ENCODE measurements around the gene CACNA2D1. TPM values are rescaled to one million over a fixed set of nuclear protein-coding genes. Genes with fewer than 3 reads are reported as not detected.

Gene CACNA2D1
- total and polyA plus RNA-seq, 8 donors = 0.79 to 5.0 (median 2.1) TPM

GRCh38 chr7:82051601-82052000 is 392.0 kb downstream of the CACNA2D1 start:
- 36 to 38% methylated on average over 2 of the region's 2 CpGs for WGBS, 2 donors
- FAIRE-seq = no peak
- no peak for DNase-seq
- H3K27ac ChIP-seq = no peak overlapping the region
- H3K9me3 ChIP-seq = no peaks in the 10 kb centered on the region
- no peak for ATAC-seq
- H3K4me1 ChIP-seq = no peaks in the 10 kb centered on the region
- intact Hi-C loops (cut with DNase I) = no loop called here
- peaks cover 0 to 1% (median 0%) of the 10 kb centered on the region in 4 donors for H3K27me3 ChIP-seq
- H3K36me3 ChIP-seq = no peaks in the 10 kb centered on the region
- H3K4me3 ChIP-seq = no peak overlapping the region
- TF ChIP-seq, protein P1, sequence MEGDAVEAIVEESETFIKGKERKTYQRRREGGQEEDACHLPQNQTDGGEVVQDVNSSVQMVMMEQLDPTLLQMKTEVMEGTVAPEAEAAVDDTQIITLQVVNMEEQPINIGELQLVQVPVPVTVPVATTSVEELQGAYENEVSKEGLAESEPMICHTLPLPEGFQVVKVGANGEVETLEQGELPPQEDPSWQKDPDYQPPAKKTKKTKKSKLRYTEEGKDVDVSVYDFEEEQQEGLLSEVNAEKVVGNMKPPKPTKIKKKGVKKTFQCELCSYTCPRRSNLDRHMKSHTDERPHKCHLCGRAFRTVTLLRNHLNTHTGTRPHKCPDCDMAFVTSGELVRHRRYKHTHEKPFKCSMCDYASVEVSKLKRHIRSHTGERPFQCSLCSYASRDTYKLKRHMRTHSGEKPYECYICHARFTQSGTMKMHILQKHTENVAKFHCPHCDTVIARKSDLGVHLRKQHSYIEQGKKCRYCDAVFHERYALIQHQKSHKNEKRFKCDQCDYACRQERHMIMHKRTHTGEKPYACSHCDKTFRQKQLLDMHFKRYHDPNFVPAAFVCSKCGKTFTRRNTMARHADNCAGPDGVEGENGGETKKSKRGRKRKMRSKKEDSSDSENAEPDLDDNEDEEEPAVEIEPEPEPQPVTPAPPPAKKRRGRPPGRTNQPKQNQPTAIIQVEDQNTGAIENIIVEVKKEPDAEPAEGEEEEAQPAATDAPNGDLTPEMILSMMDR (IDR thresholded peaks at IDR 0.05) = no peak

DNA sequence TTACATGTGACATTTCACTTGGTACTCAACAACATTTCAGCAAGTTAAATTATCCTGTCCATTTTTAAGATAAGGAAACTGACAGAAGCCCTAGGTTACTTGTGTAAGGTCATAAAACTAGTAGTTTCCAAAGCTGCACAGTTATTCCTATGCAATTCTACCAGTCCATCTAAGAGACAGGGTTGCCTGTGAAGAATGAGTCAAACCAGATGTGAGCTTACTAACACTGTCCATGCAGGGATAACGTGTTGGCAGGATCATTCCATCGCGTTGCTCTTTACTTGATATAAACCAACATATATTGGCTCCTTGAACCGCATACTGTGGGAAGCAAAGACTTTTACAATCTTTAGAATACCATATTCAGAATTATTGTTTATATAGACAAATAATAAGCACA is 392.8 kb downstream of the CACNA2D1 start:
- H3K36me3 ChIP-seq = no peaks in the 10 kb centered on the region
- ATAC-seq (no peak), FAIRE-seq (peak; percentile 5), DNase-seq (no peak)
- 56 to 73% methylated on average over 4 of the region's 4 CpGs for WGBS, 2 donors
- H3K4me1 ChIP-seq = no peaks in the 10 kb centered on the region
- H3K4me3 ChIP-seq = no peak overlapping the region
- TF ChIP-seq, protein P1 (IDR thresholded peaks at IDR 0.05) = no peak
- H3K27me3 ChIP-seq = peaks cover 0 to 5% (median 0%) of the 10 kb centered on the region in 4 donors
- intact Hi-C loops (cut with DNase I) = no loop called here
- no peaks in the 10 kb centered on the region for H3K9me3 ChIP-seq
- no peak overlapping the region for H3K27ac ChIP-seq

DNA sequence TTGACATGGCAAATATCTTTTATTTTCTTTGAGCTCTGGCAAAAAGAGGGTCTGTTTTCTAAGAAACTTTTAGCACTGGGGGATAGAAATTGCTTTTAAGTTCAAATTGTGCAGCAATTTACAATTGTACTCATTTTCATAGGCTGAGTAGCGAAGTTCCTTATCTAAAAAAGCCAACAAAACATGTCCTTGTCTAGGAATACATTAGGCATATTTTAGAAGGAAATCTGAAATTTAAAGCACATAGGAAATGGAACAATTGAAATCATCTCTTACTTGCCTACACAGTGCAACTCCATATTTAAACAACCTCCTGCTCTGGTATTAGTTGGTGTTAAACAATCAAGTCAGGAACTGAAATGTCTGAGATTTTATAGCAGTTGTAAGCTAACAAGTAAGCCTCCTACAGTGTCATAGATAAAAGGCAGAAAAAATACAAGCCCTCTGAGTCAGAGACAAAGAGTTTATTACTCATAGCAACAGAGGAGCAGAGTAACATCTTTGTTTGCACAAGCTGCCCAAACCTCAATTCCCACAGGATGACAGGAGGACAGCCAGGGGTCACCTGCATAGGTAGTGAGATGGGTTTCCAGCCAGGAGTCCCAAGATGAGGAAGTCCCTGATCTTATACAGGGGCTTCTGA is 393.6 kb downstream of the CACNA2D1 start:
- FAIRE-seq (peak; percentile 77), DNase-seq (no peak), ATAC-seq (peak in 3 of 4 donors; percentile 18 to 70 (median 64))
- peaks cover 0 to 11% (median 0%) of the 10 kb centered on the region in 4 donors for H3K27me3 ChIP-seq
- no peaks in the 10 kb centered on the region for H3K9me3 ChIP-seq
- no peaks in the 10 kb centered on the region for H3K4me1 ChIP-seq
- intact Hi-C loops (cut with DNase I) = loop anchor here in 1 of 3 donors (10.0 kb wide), 1 partner anchor 525 kb away; no protein-coding TSS in a partner anchor
- TF ChIP-seq, protein P1 (IDR thresholded peaks at IDR 0.05) = no peak
- 67 to 73% methylated on average over 1 of the region's 1 CpG for WGBS, 2 donors
- H3K36me3 ChIP-seq = no peaks in the 10 kb centered on the region
- no peak overlapping the region for H3K4me3 ChIP-seq
- no peak overlapping the region for H3K27ac ChIP-seq

DNA sequence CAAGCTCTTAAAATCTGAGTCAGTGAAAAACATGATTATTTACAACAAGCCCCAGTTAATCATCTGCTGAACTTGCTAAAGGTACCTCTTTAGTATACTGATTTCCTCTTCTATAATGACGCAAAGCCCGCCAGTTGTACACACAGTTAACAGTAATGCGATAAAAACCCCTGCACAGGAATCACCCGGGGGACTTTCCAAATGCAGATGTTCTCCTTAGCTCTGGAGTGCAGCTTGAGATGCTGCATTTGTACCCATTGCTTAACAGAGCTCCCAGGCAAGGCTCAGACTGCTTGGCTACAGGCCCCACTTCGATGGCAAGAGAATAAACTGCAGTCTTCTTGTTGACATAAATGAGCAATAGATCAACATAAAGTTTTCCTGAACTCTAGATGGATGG is 394.1 kb downstream of the CACNA2D1 start:
- TF ChIP-seq, protein P1 (IDR thresholded peaks at IDR 0.05) = no peak
- 60 to 65% methylated on average over 5 of the region's 5 CpGs for WGBS, 2 donors
- ATAC-seq (peak in 1 of 4 donors; percentile 36), FAIRE-seq (no peak), DNase-seq (no peak)
- Histone ChIP-seq H3K27ac (no peak overlapping the region), H3K27me3 (peaks cover 0 to 12% (median 1%) of the 10 kb centered on the region in 4 donors), H3K4me3 (no peak overlapping the region), H3K36me3 (no peaks in the 10 kb centered on the region), H3K4me1 (no peaks in the 10 kb centered on the region), H3K9me3 (no peaks in the 10 kb centered on the region)
- intact Hi-C loops (cut with DNase I) = loop anchor here in 1 of 3 donors (10.0 kb wide), 1 partner anchor 525 kb away; no protein-coding TSS in a partner anchor

GRCh38 chr7:82044497-82045080 is 399.0 kb downstream of the CACNA2D1 start:
- Histone ChIP-seq H3K36me3 (no peaks in the 10 kb centered on the region), H3K27me3 (peaks cover 0 to 12% (median 1%) of the 10 kb centered on the region in 4 donors), H3K27ac (no peak overlapping the region), H3K4me1 (no peaks in the 10 kb centered on the region), H3K9me3 (no peaks in the 10 kb centered on the region), H3K4me3 (no peak overlapping the region)
- intact Hi-C loops (cut with DNase I) = loop anchor here in 1 of 3 donors (10.0 kb wide), 1 partner anchor 530 kb away; no protein-coding TSS in a partner anchor
- TF ChIP-seq, protein P1 (IDR thresholded peaks at IDR 0.05) = peak; percentile 13 to 64 (median 54)
- 3 to 6% methylated on average over 2 of the region's 2 CpGs for WGBS, 2 donors
- ATAC-seq (peak in 3 of 4 donors; percentile 59 to 69 (median 67)), FAIRE-seq (peak; percentile 98), DNase-seq (peak in 1 of 6 donors; percentile 32)

Data from pancreas (tissue), 10 donors.